Gastrocnemius medialis (tissue), 4 donors: ENCODE data around the gene PSG7. TPM values are rescaled to one million over a fixed set of nuclear protein-coding genes. Genes with fewer than 3 reads are reported as not detected.

Experiments used
- total RNA-seq, 4 donors: library from RNA; depleted of rRNA; stranded (reverse); fragments of >200 nt; gene quantifications; one replicate each; pipeline versions ENCODE4 v1.1.0 to v1.2.3, GENCODE V29; 2016

PSG7 gene
- total RNA-seq, 4 donors from 2014 or later, result not detected

Other genes starting within 250 kb of the PSG7 start
- gene PSG3, start 196.7 kb downstream of the PSG7 start, total RNA-seq, result not detected
- not detected for gene PSG8, start 171.5 kb downstream of the PSG7 start, total RNA-seq
- not detected for gene PSG1, start 57.5 kb downstream of the PSG7 start, total RNA-seq
- gene PSG6, start 19.3 kb downstream of the PSG7 start, total RNA-seq, result not detected
- not detected for gene PSG11, start 89.3 kb upstream of the PSG7 start, total RNA-seq
- gene PSG2, start 145.5 kb upstream of the PSG7 start, total RNA-seq, result not detected
- gene PSG5, start 249.3 kb upstream of the PSG7 start, total RNA-seq, result not detected